Epithelial cell of esophagus (primary cell): ENCODE data around the gene BCO1.

Source experiments
- DNase-seq: peaks from one replicate; pipeline ENCODE4 v3.0.0; 2010; ENCODE audit warnings: low read depth
- H3K4me3 ChIP-seq: 2 replicates; pipeline ENCODE4 v1.5.1; 2011; ENCODE audit warnings: mild to moderate bottlenecking, low read length, control low read depth
- TF ChIP-seq, protein P1 (sequence below): IDR thresholded peaks from 2 replicates; pipeline ENCODE4 v1.5.1; 2011; ENCODE audit warnings: low read depth, mild to moderate bottlenecking, low read length, control low read depth, inconsistent platforms; ENCODE audit not compliant: insufficient read depth; ENCODE audit errors: missing control alignments

The BCO1 gene

DNA sequence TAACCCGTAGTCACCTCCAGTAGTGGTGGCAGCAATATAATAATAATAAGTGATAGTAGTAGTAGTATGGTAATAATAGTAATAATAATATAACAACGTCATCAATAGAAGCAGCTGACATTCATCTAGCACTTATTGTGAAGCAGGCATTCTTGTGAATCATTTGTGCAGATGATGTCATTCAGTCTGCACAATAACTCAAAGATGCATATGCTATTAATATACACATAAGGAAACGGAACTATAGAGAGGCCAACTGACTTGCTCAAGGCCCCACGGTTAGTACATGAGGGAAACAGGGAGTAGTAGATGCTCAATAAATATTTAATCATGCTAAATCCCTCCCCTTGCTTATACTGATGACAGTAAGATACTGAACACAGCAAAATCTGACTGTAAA lies 40.9 kb downstream of the BCO1 start:
- H3K4me3 ChIP-seq: no peak overlapping the region
- DNase-seq: peak; percentile 85
- TF ChIP-seq, protein P1, sequence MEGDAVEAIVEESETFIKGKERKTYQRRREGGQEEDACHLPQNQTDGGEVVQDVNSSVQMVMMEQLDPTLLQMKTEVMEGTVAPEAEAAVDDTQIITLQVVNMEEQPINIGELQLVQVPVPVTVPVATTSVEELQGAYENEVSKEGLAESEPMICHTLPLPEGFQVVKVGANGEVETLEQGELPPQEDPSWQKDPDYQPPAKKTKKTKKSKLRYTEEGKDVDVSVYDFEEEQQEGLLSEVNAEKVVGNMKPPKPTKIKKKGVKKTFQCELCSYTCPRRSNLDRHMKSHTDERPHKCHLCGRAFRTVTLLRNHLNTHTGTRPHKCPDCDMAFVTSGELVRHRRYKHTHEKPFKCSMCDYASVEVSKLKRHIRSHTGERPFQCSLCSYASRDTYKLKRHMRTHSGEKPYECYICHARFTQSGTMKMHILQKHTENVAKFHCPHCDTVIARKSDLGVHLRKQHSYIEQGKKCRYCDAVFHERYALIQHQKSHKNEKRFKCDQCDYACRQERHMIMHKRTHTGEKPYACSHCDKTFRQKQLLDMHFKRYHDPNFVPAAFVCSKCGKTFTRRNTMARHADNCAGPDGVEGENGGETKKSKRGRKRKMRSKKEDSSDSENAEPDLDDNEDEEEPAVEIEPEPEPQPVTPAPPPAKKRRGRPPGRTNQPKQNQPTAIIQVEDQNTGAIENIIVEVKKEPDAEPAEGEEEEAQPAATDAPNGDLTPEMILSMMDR: no peak

DNA sequence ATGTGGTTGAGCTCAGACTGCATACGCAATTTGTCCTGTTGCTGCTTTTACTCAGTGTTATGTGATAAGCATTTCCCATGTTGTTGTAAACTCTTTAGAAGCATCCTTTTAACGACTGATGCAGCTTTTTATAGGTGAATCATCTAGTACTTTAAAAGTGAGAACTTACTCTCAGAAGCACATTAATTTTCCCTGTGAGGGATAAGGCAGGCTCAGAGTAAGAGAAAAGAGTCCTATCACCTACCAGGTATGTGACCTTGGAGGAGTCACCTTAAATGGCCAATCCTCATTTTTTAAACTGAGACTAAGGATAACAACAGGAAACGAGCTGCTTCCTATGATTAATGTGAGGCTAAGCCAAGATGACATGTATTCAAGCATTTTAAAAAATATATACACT lies 41.9 kb downstream of the BCO1 start:
- TF ChIP-seq, protein P1: no peak
- H3K4me3 ChIP-seq: no peak overlapping the region
- DNase-seq: peak; percentile 36

DNA sequence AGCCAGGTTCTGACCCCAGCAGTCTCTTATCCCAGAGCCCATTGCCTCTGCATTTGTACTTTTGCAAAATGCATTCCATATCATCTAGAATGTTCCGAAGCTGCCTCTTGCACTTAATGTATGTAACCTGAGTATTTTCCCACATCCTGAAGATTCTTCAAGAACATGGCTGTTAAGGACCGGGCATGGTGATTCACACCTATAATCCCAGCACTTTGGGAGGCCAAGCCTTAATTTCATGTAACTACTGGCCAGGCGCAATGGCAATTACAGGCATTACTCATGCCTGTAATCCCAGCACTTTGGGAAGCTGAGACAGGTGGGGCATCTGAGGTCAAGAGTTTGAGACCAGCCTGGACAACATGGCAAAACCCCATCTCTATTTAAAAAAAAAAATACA lies 44.6 kb downstream of the BCO1 start:
- H3K4me3 ChIP-seq: no peak overlapping the region
- TF ChIP-seq, protein P1: no peak
- DNase-seq: peak; percentile 54

DNA sequence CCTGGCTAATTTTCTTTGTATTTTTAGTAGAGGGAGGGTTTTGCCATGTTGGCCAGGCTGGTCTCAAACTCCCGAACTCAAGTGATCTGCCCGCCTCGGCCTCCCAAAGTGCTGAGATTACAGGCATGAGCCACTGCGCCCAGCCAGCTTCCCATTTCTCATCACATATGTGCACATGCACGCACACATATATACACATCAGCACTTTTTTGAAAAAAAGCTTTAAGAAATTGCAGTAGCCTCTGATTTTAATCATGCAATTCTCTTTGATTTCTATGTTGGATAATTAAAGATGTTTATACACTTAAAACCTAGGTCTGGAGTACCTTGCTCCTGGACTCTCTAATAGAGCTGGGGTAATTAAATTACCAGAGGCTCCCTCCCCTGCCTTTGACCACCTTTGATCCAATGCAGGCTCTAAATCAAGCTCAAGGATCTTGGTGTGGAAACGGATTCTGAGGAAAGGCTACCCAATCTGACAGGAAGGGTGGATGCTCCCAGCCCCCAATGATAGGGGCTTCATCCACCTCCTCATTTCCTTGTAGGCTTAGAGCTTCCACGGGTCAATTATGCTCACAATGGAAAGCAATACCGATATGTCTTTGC lies 46.6 kb downstream of the BCO1 start:
- H3K4me3 ChIP-seq: no peak overlapping the region
- no peak for DNase-seq
- TF ChIP-seq, protein P1: no peak

DNA sequence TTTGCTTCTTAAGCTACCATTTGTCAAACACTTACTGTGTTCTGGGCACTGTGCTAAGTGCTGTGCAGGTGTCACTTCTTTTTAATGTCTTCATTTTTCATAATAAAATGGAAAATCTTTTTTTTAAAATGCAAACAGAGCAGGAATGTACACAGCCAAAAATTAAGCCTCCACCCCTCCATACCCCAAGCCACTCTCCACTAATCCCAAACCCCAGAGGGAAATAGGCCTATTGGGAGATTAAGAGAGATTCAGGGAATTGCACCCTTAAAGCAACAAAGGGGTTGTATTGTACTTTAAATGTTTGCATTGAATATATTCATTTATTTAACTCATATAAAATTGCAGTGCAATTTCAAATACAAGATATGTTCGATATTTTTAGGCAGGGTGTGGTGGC lies 47.7 kb downstream of the BCO1 start:
- no peak for DNase-seq
- TF ChIP-seq, protein P1: no peak
- H3K4me3 ChIP-seq: no peak overlapping the region

DNA sequence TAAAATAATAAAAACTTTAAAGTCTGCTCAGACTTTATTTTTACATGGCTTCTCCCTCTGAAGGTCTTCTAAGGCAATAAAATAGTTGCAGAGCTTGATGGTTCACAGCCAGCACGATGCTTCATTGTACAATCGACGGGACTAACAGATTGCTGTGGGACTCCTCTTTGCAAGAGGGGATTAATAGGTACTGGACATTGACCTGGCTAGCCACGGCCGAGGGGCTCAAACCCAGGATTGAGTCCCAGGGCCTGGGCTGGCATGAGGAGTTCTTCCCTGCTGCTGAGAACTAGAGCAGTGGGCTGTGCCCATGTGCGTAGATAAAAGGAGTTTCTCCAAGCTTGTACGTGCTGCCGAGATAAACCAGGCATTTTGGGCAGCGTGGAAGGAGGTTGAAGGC lies 52.6 kb downstream of the BCO1 start:
- TF ChIP-seq, protein P1: no peak
- no peak overlapping the region for H3K4me3 ChIP-seq

DNA sequence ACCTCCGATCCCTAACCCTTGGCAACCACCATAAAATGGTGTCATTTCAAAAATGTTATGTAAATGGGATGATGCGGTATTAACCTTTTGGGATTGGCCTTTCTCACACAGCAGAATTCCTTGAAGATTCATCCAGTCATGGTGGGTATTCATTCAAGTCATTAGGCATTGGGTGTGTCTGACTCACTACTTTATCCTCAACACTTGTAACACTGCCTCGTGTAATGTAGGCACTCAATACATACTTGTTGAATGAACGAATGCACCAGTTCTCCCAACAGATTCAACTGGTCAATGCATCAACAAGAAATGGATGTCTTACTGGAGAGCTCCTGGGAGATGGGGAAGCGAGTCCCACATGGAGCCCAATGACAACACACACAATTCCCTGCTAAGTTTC lies 54.4 kb downstream of the BCO1 start:
- peak; percentile 58 for DNase-seq
- no peak overlapping the region for H3K4me3 ChIP-seq
- TF ChIP-seq, protein P1: no peak

More for the DNA sequence above, 52.6 kb downstream of the BCO1 start:
- no peak for DNase-seq
